OCI-LY1 (cell line): ENCODE data around the gene SLC35F4.

Experiments
- H2AFZ ChIP-seq: fragments of 200-600 bp; sonication (generic), shearing (Covaris generic); 2 replicates; pipeline ENCODE4 v1.6.0; 2014; ENCODE audit warnings: antibody characterized with exemption, mild to moderate bottlenecking, low read length
- H3F3A ChIP-seq: fragments of 200-600 bp; sonication (generic), shearing (Covaris generic); 2 replicates; pipeline ENCODE4 v1.6.0; 2014; ENCODE audit warnings: mild to moderate bottlenecking, antibody characterized with exemption, low read length, moderate library complexity; ENCODE audit not compliant: insufficient read depth
- H3K27ac ChIP-seq: fragments of 200-600 bp; sonication (generic); 2 replicates; pipeline ENCODE4 v1.5.1; 2014; ENCODE audit warnings: low read length, mixed run types, mild to moderate bottlenecking, low read depth; ENCODE audit not compliant: poor library complexity, severe bottlenecking
- H3K27me3 ChIP-seq: fragments of 200-600 bp; sonication (generic); 2 replicates; pipeline ENCODE4 v1.6.0; 2014; ENCODE audit warnings: antibody characterized with exemption, mild to moderate bottlenecking, low read length, moderate library complexity; ENCODE audit not compliant: insufficient read depth
- H3K36me3 ChIP-seq: fragments of 200-600 bp; sonication (generic); 2 replicates; pipeline ENCODE4 v1.6.1; 2014; ENCODE audit warnings: mild to moderate bottlenecking, antibody characterized with exemption, low read length, moderate library complexity, mixed read lengths; ENCODE audit not compliant: insufficient read depth
- H3K4me1 ChIP-seq: fragments of 200-600 bp; sonication (generic); 2 replicates; pipeline ENCODE4 v1.5.1; 2014; ENCODE audit warnings: mild to moderate bottlenecking, low read length, moderate library complexity; ENCODE audit not compliant: insufficient read depth, severe bottlenecking
- H3K4me2 ChIP-seq: fragments of 200-600 bp; sonication (generic), shearing (Covaris generic); 2 replicates; pipeline ENCODE4 v1.6.1; 2014; ENCODE audit warnings: low read length
- H3K4me3 ChIP-seq: fragments of 200-600 bp; sonication (generic); 2 replicates; pipeline ENCODE4 v1.5.1; 2014; ENCODE audit warnings: low read length, low read depth, mild to moderate bottlenecking, mixed read lengths; ENCODE audit not compliant: poor library complexity, severe bottlenecking
- H3K79me2 ChIP-seq: fragments of 200-600 bp; shearing (Covaris generic); 2 replicates; pipeline ENCODE4 v1.6.1; 2016; ENCODE audit warnings: mixed run types, low read length, mixed read lengths; ENCODE audit not compliant: insufficient read depth
- H3K9ac ChIP-seq: fragments of 200-600 bp; sonication (generic), shearing (Covaris generic); 2 replicates; pipeline ENCODE4 v1.6.1; 2014; ENCODE audit warnings: mild to moderate bottlenecking, low read length, mixed read lengths
- H3K9me2 ChIP-seq: fragments of 200-600 bp; sonication (generic), shearing (Covaris generic); 2 replicates; pipeline ENCODE4 v1.6.1; 2014; ENCODE audit warnings: low read depth, mild to moderate bottlenecking, low read length, mixed read lengths
- H3K9me3 ChIP-seq: fragments of 200-600 bp; shearing (Covaris generic); 2 replicates; pipeline ENCODE4 v1.6.1; 2014; ENCODE audit warnings: low read length, mixed read lengths
- H4K20me1 ChIP-seq: fragments of 200-600 bp; sonication (generic), shearing (Covaris generic); 2 replicates; pipeline ENCODE4 v1.6.0; 2016; ENCODE audit warnings: mild to moderate bottlenecking, low read length; ENCODE audit not compliant: insufficient read depth
- EZH2 ChIP-seq: fragments of 200-600 bp; sonication (generic), shearing (Covaris generic); IDR thresholded peaks from 2 replicates; pipeline ENCODE4 v1.8.0; 2017; ENCODE audit warnings: borderline replicate concordance, mixed run types, mild to moderate bottlenecking, antibody characterized with exemption, low read length, moderate library complexity, mixed read lengths
- TF ChIP-seq, protein P1 (sequence below): fragments of 200-600 bp; sonication (generic), shearing (Covaris generic); IDR thresholded peaks from 2 replicates; pipeline ENCODE4 v1.5.1; 2017; ENCODE audit warnings: mild to moderate bottlenecking, antibody characterized with exemption, low read length, moderate library complexity, mixed read lengths

Gene SLC35F4

DNA sequence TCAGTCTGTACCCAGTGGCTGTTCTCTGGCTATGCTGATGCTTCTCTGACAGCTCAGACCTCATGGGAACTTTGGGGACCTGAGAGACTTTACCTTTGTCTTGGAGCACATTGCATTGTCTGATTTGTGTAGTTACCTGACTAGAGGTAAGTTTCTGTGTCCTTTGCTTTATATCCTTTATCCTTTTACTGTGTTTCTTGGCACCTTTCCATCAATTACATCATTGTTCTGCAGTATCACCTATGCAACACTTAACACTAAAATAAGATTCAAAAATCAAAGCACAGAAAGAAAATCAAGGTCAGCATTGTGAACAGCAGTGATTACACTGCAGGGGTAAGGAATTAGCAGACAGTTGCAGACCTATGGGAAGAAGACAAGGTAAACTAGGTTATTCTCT lies 43.8 kb downstream of the SLC35F4 start:
- Histone ChIP-seq H3K4me2 (no peak overlapping the region), H3K4me1 (no peaks in the 10 kb centered on the region), H3K9me2 (no peaks in the 10 kb centered on the region), H3K36me3 (no peaks in the 10 kb centered on the region), H3K9ac (no peak overlapping the region), H3K27ac (no peak overlapping the region), H2AFZ (no peak overlapping the region), H3K9me3 (no peaks in the 10 kb centered on the region), H3F3A (no peaks in the 10 kb centered on the region), H3K27me3 (no peaks in the 10 kb centered on the region), H4K20me1 (no peaks in the 10 kb centered on the region), H3K4me3 (no peak overlapping the region), H3K79me2 (no peaks in the 10 kb centered on the region)
- TF ChIP-seq EZH2: no peak
- TF ChIP-seq, protein P1, sequence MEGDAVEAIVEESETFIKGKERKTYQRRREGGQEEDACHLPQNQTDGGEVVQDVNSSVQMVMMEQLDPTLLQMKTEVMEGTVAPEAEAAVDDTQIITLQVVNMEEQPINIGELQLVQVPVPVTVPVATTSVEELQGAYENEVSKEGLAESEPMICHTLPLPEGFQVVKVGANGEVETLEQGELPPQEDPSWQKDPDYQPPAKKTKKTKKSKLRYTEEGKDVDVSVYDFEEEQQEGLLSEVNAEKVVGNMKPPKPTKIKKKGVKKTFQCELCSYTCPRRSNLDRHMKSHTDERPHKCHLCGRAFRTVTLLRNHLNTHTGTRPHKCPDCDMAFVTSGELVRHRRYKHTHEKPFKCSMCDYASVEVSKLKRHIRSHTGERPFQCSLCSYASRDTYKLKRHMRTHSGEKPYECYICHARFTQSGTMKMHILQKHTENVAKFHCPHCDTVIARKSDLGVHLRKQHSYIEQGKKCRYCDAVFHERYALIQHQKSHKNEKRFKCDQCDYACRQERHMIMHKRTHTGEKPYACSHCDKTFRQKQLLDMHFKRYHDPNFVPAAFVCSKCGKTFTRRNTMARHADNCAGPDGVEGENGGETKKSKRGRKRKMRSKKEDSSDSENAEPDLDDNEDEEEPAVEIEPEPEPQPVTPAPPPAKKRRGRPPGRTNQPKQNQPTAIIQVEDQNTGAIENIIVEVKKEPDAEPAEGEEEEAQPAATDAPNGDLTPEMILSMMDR: no peak

- Histone ChIP-seq H3K4me1 (no peaks in the 10 kb centered on the region), H3K9me3 (no peaks in the 10 kb centered on the region)
These were observed 45.3 kb downstream of the SLC35F4 start for GRCh38 chr14:57820581-57820980.

GRCh38 chr14:57818511-57818910 lies 47.4 kb downstream of the SLC35F4 start:
- H3K27me3 ChIP-seq: no peaks in the 10 kb centered on the region
- no peak overlapping the region for H3K27ac ChIP-seq
- no peaks in the 10 kb centered on the region for H3F3A ChIP-seq
- no peaks in the 10 kb centered on the region for H3K36me3 ChIP-seq
- no peaks in the 10 kb centered on the region for H4K20me1 ChIP-seq
- H3K4me3 ChIP-seq: no peak overlapping the region
- H3K4me1 ChIP-seq: no peaks in the 10 kb centered on the region
- no peaks in the 10 kb centered on the region for H3K79me2 ChIP-seq
- no peak overlapping the region for H2AFZ ChIP-seq
- no peak overlapping the region for H3K4me2 ChIP-seq
- no peaks in the 10 kb centered on the region for H3K9me3 ChIP-seq
- no peaks in the 10 kb centered on the region for H3K9me2 ChIP-seq
- no peak for TF ChIP-seq EZH2
- no peak overlapping the region for H3K9ac ChIP-seq

More at GRCh38 chr14:57820581-57820980, 45.3 kb downstream of the SLC35F4 start:
- Histone ChIP-seq H3K79me2 (no peaks in the 10 kb centered on the region), H3K36me3 (no peaks in the 10 kb centered on the region), H3K4me3 (no peak overlapping the region), H4K20me1 (no peaks in the 10 kb centered on the region), H2AFZ (no peak overlapping the region), H3K4me2 (no peak overlapping the region), H3K27ac (no peak overlapping the region), H3K9ac (no peak overlapping the region), H3K9me2 (no peaks in the 10 kb centered on the region), H3F3A (no peaks in the 10 kb centered on the region), H3K27me3 (no peaks in the 10 kb centered on the region)
- TF ChIP-seq EZH2: no peak
- TF ChIP-seq, protein P1: no peak

GRCh38 chr14:57816568-57817284 lies 49.2 kb downstream of the SLC35F4 start:
- Histone ChIP-seq H3K4me2 (no peak overlapping the region), H3K9ac (no peak overlapping the region), H3F3A (no peaks in the 10 kb centered on the region), H3K36me3 (no peaks in the 10 kb centered on the region), H3K27me3 (no peaks in the 10 kb centered on the region), H3K79me2 (no peaks in the 10 kb centered on the region), H3K4me1 (no peaks in the 10 kb centered on the region), H3K4me3 (no peak overlapping the region), H3K27ac (no peak overlapping the region), H3K9me2 (no peaks in the 10 kb centered on the region), H2AFZ (no peak overlapping the region), H4K20me1 (no peaks in the 10 kb centered on the region), H3K9me3 (no peaks in the 10 kb centered on the region)
- no peak for TF ChIP-seq EZH2
- TF ChIP-seq, protein P1: no peak
